Liver (tissue), 9 donors: Measurements from ENCODE around the gene NKTR. TPM values are rescaled to one million over a fixed set of nuclear protein-coding genes. Genes with fewer than 3 reads are reported as not detected.

Source experiments
- DNase-seq: peaks from one replicate; pipeline ENCODE4 v3.0.0-alpha.2; 2017; ENCODE audit warnings: low spot score
- H3K27ac ChIP-seq, 2 donors: one replicate each; pipeline ENCODE4 v1.7.0; 2013; ENCODE audit warnings: inconsistent platforms in 2 of 2, low read length in 2 of 2, control low read depth in 1 of 2, low read depth in 1 of 2, mild to moderate bottlenecking in 1 of 2
- H3K27me3 ChIP-seq, 4 donors: one replicate each; pipeline versions ENCODE4 v1.6.1 to v1.7.0; 2013; ENCODE audit warnings: low read length in 3 of 4, inconsistent platforms in 1 of 4, mild to moderate bottlenecking in 1 of 4, moderate library complexity in 1 of 4; ENCODE audit not compliant: control insufficient read depth in 4 of 4, insufficient read depth in 4 of 4
- H3K36me3 ChIP-seq, 4 donors: one replicate each; pipeline versions ENCODE4 v1.6.1 to v1.7.0; 2013; ENCODE audit warnings: low read length in 3 of 4, mild to moderate bottlenecking in 3 of 4, low read depth in 1 of 4, moderate library complexity in 1 of 4; ENCODE audit not compliant: control insufficient read depth in 4 of 4, insufficient read depth in 3 of 4
- H3K4me1 ChIP-seq, 4 donors: one replicate each; pipeline versions ENCODE4 v1.6.1 to v1.7.0; 2013; ENCODE audit warnings: low read length in 3 of 4, mild to moderate bottlenecking in 3 of 4, moderate library complexity in 1 of 4; ENCODE audit not compliant: control insufficient read depth in 4 of 4, insufficient read depth in 4 of 4
- H3K4me3 ChIP-seq, 3 donors: one replicate each; pipeline versions ENCODE4 v1.6.1 to v1.7.0; 2013; ENCODE audit warnings: low read length in 3 of 3, control low read depth in 1 of 3, low read depth in 1 of 3, mild to moderate bottlenecking in 1 of 3
- H3K9ac ChIP-seq, 2 donors: one replicate each; pipeline ENCODE4 v1.7.0; 2013; ENCODE audit warnings: low read length in 2 of 2, mild to moderate bottlenecking in 2 of 2, moderate library complexity in 2 of 2, control low read depth in 1 of 2, low read depth in 1 of 2
- H3K9me3 ChIP-seq, 4 donors: one replicate each; pipeline versions ENCODE4 v1.6.1 to v1.7.0; 2013; ENCODE audit warnings: low read length in 3 of 4; ENCODE audit not compliant: control insufficient read depth in 4 of 4
- CTCF ChIP-seq: fragments of 150-350 bp; IDR thresholded peaks from 2 replicates; pipeline ENCODE4 v1.5.1; 2017; ENCODE audit warnings: improper control_type of control experiment, low read depth, low read length; ENCODE audit not compliant: missing input control
- FOXA1 ChIP-seq: IDR thresholded peaks from 2 replicates; pipeline ENCODE4 v1.6.1; 2016; ENCODE audit warnings: antibody characterized with exemption
- FOXA2 ChIP-seq: IDR thresholded peaks from 2 replicates; pipeline ENCODE4 v1.6.1; 2016; ENCODE audit warnings: antibody characterized with exemption
- HNF4G ChIP-seq: IDR thresholded peaks from 2 replicates; pipeline ENCODE4 v1.6.1; 2016; ENCODE audit warnings: antibody characterized with exemption
- JUND ChIP-seq, 2 donors: IDR thresholded peaks; 2 replicates each; pipeline ENCODE4 v1.6.1; 2016; ENCODE audit warnings: antibody characterized with exemption in 2 of 2
- NR2F2 ChIP-seq: IDR thresholded peaks from 2 replicates; pipeline ENCODE4 v1.6.1; 2016; ENCODE audit warnings: antibody characterized with exemption
- RAD21 ChIP-seq, 2 donors: IDR thresholded peaks; 2 replicates each; pipeline ENCODE4 v1.6.1; 2016; ENCODE audit warnings: antibody characterized with exemption in 2 of 2, mild to moderate bottlenecking in 2 of 2
- RXRA ChIP-seq, 2 donors: IDR thresholded peaks; 2 replicates each; pipeline ENCODE4 v1.6.1; 2017 to 2018; ENCODE audit warnings: antibody characterized with exemption in 2 of 2, mild to moderate bottlenecking in 1 of 2
- SP1 ChIP-seq: IDR thresholded peaks from 2 replicates; pipeline ENCODE4 v1.6.1; 2018; ENCODE audit warnings: antibody characterized with exemption, mild to moderate bottlenecking
- TAF1 ChIP-seq: conservative IDR thresholded peaks from 2 replicates; pipeline ENCODE4 v1.6.1; 2016; ENCODE audit warnings: antibody characterized with exemption, mild to moderate bottlenecking
- YY1 ChIP-seq: IDR thresholded peaks from 2 replicates; pipeline ENCODE4 v1.6.1; 2016; ENCODE audit warnings: antibody characterized with exemption, mild to moderate bottlenecking
- WGBS: extraction: QIAGEN DNeasy Blood & Tissue Kit; methylation state at CpG from one replicate; pipeline ENCODE4 v1.1.7; 2013; 5-methylcytosine and 5-hydroxymethylcytosine counted together
- polyA plus RNA-seq, 2 donors: library from polyadenylated mRNA; stranded (reverse) in 1 of 2; unstranded in 1 of 2; fragments of 200-250 nt in 1 of 2; fragments of >200 nt in 1 of 2; fragmentation: Nextera tagmentation in 1 of 2; extraction: Ambion mirVana in 1 of 2; gene quantifications; one replicate each; pipeline versions ENCODE4 v1.2.1 to v1.2.3, GENCODE V29; 2013 to 2015
- total RNA-seq, 2 donors: library from RNA; depleted of rRNA; stranded (reverse); fragments of >200 nt; gene quantifications; one replicate each; pipeline ENCODE4 v1.2.3, GENCODE V29; 2014
- TF ChIP-seq, protein P1 (sequence below): IDR thresholded peaks from 2 replicates; pipeline ENCODE4 v1.6.1; 2016; ENCODE audit warnings: antibody characterized with exemption
- TF ChIP-seq, protein P2 (sequence below): IDR thresholded peaks from 2 replicates; pipeline ENCODE4 v1.6.1; 2016; ENCODE audit warnings: antibody characterized with exemption, mild to moderate bottlenecking
- donor health status: healthy.
- donor health status: healthy.
- donor health status: healthy.
- donor health status: healthy.
- donor health status: healthy.

Gene NKTR
- total and polyA plus RNA-seq, 4 donors = 5.8 to 75.5 (median 28.1) TPM

DNA sequence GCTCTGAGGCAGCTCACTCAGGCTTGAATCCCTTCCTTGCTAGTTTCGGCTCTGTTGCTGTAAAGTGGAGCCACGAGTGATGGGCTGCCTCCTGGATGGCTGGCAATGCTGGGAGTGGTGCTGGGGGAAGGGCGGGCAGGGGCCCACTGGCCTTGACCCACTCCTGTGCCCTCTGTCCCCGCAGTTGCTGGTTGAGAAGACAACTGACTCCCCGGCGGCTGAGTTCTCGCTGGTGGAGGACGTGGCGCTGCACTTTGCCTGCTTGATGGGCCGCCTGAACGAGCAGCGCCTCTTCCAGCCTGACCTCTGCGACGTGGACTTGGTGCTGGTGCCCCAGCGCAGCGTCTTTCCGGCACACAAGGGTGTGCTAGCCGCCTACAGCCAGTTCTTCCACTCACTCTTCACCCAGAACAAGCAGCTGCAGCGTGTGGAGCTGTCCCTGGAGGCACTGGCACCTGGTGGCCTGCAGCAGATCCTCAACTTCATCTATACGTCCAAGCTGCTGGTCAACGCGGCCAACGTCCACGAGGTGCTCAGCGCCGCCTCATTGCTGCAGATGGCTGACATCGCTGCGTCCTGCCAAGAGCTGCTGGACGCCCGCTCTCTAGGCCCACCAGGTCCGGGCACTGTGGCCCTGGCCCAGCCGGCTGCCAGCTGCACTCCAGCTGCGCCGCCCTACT, 57.7 kb downstream of the NKTR start:
- WGBS = 95% methylated on average over 34 of the region's 34 CpGs
- Histone ChIP-seq H3K4me1 (peaks cover under 1 to 11% (median 8%) of the 10 kb centered on the region in 4 donors), H3K9me3 (no peaks in the 10 kb centered on the region), H3K27ac (no peak overlapping the region), H3K9ac (no peak overlapping the region), H3K4me3 (no peak overlapping the region), H3K36me3 (peaks cover 0 to 4% (median 1%) of the 10 kb centered on the region in 4 donors), H3K27me3 (no peaks in the 10 kb centered on the region)
- no peak for TF ChIP-seq JUND (IDR thresholded peaks at IDR 0.05)
- TF ChIP-seq FOXA1 = no peak
- TF ChIP-seq, protein P1, sequence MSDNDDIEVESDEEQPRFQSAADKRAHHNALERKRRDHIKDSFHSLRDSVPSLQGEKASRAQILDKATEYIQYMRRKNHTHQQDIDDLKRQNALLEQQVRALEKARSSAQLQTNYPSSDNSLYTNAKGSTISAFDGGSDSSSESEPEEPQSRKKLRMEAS = no peak
- no peak for TF ChIP-seq YY1
- TF ChIP-seq TAF1 = no peak
- TF ChIP-seq RAD21 (IDR thresholded peaks at IDR 0.05) = no peak
- TF ChIP-seq SP1 = no peak
- TF ChIP-seq HNF4G = no peak
- no peak for TF ChIP-seq CTCF
- no peak for TF ChIP-seq FOXA2
- no peak for TF ChIP-seq NR2F2
- TF ChIP-seq RXRA (IDR thresholded peaks at IDR 0.05) = no peak
- TF ChIP-seq, protein P2, sequence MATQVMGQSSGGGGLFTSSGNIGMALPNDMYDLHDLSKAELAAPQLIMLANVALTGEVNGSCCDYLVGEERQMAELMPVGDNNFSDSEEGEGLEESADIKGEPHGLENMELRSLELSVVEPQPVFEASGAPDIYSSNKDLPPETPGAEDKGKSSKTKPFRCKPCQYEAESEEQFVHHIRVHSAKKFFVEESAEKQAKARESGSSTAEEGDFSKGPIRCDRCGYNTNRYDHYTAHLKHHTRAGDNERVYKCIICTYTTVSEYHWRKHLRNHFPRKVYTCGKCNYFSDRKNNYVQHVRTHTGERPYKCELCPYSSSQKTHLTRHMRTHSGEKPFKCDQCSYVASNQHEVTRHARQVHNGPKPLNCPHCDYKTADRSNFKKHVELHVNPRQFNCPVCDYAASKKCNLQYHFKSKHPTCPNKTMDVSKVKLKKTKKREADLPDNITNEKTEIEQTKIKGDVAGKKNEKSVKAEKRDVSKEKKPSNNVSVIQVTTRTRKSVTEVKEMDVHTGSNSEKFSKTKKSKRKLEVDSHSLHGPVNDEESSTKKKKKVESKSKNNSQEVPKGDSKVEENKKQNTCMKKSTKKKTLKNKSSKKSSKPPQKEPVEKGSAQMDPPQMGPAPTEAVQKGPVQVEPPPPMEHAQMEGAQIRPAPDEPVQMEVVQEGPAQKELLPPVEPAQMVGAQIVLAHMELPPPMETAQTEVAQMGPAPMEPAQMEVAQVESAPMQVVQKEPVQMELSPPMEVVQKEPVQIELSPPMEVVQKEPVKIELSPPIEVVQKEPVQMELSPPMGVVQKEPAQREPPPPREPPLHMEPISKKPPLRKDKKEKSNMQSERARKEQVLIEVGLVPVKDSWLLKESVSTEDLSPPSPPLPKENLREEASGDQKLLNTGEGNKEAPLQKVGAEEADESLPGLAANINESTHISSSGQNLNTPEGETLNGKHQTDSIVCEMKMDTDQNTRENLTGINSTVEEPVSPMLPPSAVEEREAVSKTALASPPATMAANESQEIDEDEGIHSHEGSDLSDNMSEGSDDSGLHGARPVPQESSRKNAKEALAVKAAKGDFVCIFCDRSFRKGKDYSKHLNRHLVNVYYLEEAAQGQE = no peak
- DNase-seq = no peak

DNA sequence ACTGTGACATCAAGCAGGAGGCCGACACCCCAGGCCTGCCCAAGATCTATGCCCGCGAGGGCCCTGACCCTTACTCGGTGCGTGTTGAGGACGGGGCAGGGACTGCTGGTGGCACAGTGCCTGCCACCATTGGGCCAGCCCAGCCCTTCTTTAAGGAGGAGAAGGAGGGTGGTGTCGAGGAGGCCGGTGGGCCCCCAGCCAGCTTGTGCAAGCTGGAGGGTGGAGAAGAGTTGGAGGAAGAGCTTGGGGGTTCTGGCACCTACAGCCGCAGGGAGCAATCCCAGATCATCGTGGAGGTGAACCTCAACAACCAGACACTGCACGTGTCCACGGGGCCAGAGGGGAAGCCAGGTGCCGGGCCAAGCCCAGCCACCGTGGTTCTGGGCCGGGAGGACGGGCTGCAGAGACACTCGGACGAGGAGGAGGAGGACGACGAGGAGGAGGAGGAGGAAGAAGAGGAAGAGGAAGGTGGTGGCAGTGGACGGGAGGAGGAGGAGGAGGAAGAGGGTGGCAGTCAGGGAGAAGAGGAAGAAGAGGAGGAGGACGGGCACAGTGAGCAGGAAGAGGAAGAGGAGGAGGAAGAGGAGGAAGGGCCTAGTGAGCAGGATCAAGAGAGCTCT, 58.4 kb downstream of the NKTR start:
- H3K27me3 ChIP-seq = no peaks in the 10 kb centered on the region
- DNase-seq = no peak
- no peak overlapping the region for H3K9ac ChIP-seq
- H3K27ac ChIP-seq = no peak overlapping the region
- H3K36me3 ChIP-seq = peaks cover 0 to 4% (median 1%) of the 10 kb centered on the region in 4 donors
- TF ChIP-seq, protein P2 = no peak
- TF ChIP-seq JUND (IDR thresholded peaks at IDR 0.05) (no peak), NR2F2 (no peak)
- H3K4me3 ChIP-seq = no peak overlapping the region
- 86% methylated on average over 22 of the region's 22 CpGs for WGBS
- no peaks in the 10 kb centered on the region for H3K9me3 ChIP-seq
- peaks cover 0 to 6% (median 4%) of the 10 kb centered on the region in 4 donors for H3K4me1 ChIP-seq
